GM13977 (cell line): Measurements from ENCODE around the gene PRUNE2.

Experiments used
- DNase-seq: peaks from one replicate; pipeline ENCODE4 v3.0.0; 2012; ENCODE audit warnings: low spot score
- in situ Hi-C: fragments of 300-500 bp; cut with MboI; formaldehyde crosslinking; loops from one replicate; pipeline ENCODE4 v1.12.0; 2022; ENCODE audit warnings: low sequenced_read_pairs, low pct_unique_long_range_greater_than_20kb, mixed read lengths, inconsistent platforms; ENCODE audit not compliant: unreplicated experiment
- TF ChIP-seq, protein P1 (sequence below): IDR thresholded peaks from 2 replicates; pipeline ENCODE4 v1.5.1; 2012; ENCODE audit warnings: mild to moderate bottlenecking, control low read depth; ENCODE audit not compliant: insufficient read depth; ENCODE audit errors: extremely low read depth, missing control alignments

The PRUNE2 gene

DNA sequence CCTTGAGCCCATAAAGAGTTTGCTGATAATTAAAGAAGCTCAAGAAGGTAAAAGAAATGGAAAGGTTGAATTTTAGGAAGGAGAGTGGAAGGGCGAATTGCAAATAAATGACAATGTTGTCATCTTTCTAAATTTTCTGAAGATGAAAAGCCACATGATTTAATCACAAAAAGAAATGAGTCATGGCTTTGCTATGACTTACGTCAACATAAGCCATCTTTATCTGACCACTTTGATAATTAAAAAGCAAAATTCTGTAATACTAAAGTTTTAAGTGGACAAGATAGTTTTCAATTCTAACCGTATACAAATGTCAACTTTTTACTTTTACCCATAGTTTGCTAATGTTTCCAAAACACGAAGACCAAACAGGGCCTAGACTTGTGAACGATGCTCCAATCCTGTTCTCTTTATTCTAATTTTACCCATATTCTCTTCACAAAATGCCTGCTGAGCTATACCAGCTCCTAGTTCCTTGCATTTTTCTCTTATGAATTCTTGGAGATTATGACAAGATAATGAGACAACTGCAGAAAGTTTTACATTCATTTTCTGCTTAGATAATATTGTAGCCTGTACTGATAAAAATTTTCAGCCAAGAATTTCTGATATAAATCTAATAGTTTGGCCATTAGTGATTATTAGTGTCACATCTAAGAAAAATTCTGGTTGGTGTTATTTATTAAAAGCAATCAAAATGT is 21.8 kb upstream of the PRUNE2 start:
- TF ChIP-seq, protein P1, sequence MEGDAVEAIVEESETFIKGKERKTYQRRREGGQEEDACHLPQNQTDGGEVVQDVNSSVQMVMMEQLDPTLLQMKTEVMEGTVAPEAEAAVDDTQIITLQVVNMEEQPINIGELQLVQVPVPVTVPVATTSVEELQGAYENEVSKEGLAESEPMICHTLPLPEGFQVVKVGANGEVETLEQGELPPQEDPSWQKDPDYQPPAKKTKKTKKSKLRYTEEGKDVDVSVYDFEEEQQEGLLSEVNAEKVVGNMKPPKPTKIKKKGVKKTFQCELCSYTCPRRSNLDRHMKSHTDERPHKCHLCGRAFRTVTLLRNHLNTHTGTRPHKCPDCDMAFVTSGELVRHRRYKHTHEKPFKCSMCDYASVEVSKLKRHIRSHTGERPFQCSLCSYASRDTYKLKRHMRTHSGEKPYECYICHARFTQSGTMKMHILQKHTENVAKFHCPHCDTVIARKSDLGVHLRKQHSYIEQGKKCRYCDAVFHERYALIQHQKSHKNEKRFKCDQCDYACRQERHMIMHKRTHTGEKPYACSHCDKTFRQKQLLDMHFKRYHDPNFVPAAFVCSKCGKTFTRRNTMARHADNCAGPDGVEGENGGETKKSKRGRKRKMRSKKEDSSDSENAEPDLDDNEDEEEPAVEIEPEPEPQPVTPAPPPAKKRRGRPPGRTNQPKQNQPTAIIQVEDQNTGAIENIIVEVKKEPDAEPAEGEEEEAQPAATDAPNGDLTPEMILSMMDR, result no peak
- in situ Hi-C loops, result no loop called here

DNA sequence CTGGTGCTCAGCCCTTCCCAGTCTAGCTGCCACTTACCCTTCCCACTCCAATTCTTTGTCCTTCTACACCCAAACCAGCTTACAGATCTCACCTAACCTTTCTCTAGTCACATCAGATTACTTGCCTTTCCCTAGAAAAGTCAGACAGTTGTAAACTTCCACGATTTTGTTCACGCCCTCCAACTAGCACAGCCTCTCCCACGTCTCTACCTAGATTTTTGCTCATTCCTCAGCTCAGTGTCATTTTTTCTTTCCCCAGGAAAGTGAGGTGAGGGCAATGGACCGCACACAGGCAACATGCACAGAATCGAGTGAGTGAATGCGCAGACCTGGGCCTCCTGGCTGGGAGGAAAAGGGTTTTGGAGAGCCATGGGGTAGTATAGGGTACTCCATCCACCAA is 20.9 kb upstream of the PRUNE2 start:
- no peak for DNase-seq
- in situ Hi-C loops, result no loop called here
- TF ChIP-seq, protein P1, result no peak

More for the DNA sequence above, 21.8 kb upstream of the PRUNE2 start:
- DNase-seq, result no peak

DNA sequence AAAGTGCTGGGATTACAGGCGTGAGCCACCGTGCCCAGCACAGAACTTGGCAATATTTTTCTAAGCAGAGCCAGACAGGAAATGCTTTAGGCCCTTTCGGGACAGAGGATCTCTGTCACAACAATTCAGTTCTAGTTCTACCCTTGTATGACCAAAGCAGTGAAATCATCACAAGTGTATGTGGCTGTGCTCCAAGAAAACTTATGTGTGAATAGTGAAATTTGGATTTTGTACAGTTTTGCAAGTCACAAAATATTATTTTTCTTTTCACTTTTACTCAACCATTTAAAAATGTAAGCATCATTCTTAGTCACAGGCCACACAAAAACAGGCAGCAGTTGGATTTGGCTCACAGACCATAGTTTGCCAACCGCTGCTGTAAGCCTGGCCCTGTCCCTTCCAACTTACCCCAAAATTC is 20.4 kb upstream of the PRUNE2 start:
- DNase-seq, result no peak
- TF ChIP-seq, protein P1, result no peak
- in situ Hi-C loops, result no loop called here

DNA sequence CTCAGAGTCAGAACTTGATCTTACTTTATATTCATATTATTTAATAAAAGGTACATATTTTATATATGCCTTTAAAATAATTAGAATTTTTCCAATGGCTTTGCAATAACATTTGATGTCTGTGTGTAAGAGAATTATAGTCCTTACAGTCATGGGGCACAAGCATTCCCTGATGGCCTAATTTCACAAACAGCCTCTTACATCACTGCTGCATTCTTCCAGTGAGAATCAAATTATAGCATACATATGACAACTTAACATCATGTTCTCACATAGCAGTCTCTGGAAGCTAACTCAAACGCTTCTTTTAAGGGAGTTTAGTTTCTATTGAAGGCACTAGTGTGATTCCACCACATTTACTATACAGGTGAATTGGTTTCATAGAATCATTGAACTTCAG is 15.3 kb upstream of the PRUNE2 start:
- no peak for DNase-seq
- in situ Hi-C loops, result no loop called here
- TF ChIP-seq, protein P1, result no peak

DNA sequence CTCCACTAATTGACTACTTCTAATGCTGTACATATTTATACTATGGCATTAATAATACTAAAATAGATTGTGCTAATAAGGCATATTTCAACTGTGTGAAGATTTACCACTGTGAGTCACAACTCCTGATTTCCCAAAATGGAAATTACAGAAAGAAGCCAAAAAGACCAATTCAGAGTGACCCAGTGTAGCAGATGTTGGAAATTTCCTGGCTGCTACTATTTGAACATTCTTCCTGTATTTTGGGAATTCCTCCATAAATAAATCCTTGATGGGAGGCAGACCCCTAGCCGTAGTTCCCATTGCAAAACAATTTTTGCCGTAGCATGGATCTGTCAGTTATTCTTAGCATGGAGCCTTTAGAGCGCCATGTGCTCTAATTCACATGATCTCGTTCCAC is 11.4 kb upstream of the PRUNE2 start:
- TF ChIP-seq, protein P1, result no peak
- no peak for DNase-seq
- in situ Hi-C loops, result no loop called here

DNA sequence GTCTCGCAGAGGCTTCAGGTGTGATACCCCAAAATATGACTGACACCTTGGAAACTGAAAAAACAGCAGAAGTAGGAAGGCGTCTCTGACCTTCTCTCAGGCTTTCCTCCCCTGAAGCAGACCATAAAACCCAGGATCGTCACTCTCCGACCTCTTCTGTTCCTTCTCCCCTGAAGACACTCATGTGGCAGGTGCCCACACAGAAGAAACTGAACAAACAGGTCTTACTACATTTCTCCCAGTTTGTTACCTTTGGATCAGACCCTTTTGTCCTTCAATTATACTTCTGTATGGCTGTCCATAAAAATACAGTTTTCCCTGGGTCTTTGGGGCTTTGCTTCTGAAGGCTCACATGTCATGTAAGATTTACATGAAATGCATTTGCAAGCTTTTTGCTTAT is 10.3 kb upstream of the PRUNE2 start:
- no peak for DNase-seq
- in situ Hi-C loops, result no loop called here

More for the DNA sequence above, 10.3 kb upstream of the PRUNE2 start:
- TF ChIP-seq, protein P1, result no peak
